WTC11 (cell line): ENCODE data around the gene TMEM9B. TPM values are rescaled to one million over a fixed set of nuclear protein-coding genes. Genes with fewer than 3 reads are reported as not detected.
"Not testable (repeated sequence)": the region's sequence is repeated elsewhere in the genome, so short reads cannot be mapped to it uniquely, and the experiment has no call there.

Source experiments
- ATAC-seq: fragments of 200-7000 bp; cut with Tn5 transposase; 2 replicates; pipeline ENCODE4 v1.10.0; 2021; ENCODE audit warnings: mild to moderate bottlenecking, moderate library complexity
- CTCF ChIA-PET: fragments of 300-600 bp; sonication (Branson Sonifier 250); formaldehyde crosslinking; loops from one replicate; lab custom pipeline; 2021; ENCODE audit warnings: antibody characterized with exemption; lab: Charles Lee
- POLR2A ChIA-PET: fragments of 350-600 bp; sonication (Branson Sonifier 250); formaldehyde crosslinking; loops from one replicate; lab custom pipeline; 2021; ENCODE audit warnings: antibody characterized with exemption; lab: Charles Lee
- DNase-seq: peaks from one replicate; pipeline ENCODE4 v3.0.0; 2021; ENCODE audit warnings: low spot score
- H3K27ac Mint-ChIP-seq: 2 replicates; pipeline ENCODE4 v1.8.0; 2021; ENCODE audit warnings: mixed read lengths
- H3K27me3 Mint-ChIP-seq: 2 replicates; pipeline ENCODE4 v1.8.0; 2021; ENCODE audit warnings: low read depth, mild to moderate bottlenecking, moderate library complexity, mixed read lengths
- H3K36me3 Mint-ChIP-seq: 2 replicates; pipeline ENCODE4 v1.8.0; 2021; ENCODE audit warnings: mixed read lengths
- H3K4me1 Mint-ChIP-seq: 2 replicates; pipeline ENCODE4 v1.8.0; 2022; ENCODE audit warnings: mixed read lengths
- H3K4me3 Mint-ChIP-seq: 2 replicates; pipeline ENCODE4 v1.8.0; 2021; ENCODE audit warnings: mild to moderate bottlenecking, moderate library complexity, mixed read lengths
- H3K9me3 Mint-ChIP-seq: 2 replicates; pipeline ENCODE4 v1.8.0; 2021; ENCODE audit warnings: mixed read lengths
- AR ChIP-seq: fragments of 250-450 bp; sonication (Bioruptor Pico); IDR thresholded peaks from 2 replicates; pipeline ENCODE4 v1.9.0; 2021; ENCODE audit warnings: mild to moderate bottlenecking
- CBFB ChIP-seq: sonication (generic); formaldehyde crosslinking; IDR thresholded peaks from 2 replicates; pipeline ENCODE4 v1.8.1; 2022; ENCODE audit warnings: mild to moderate bottlenecking, low read depth, missing genetic modification reagents
- E2F1 ChIP-seq: sonication (generic); formaldehyde crosslinking; IDR thresholded peaks from 2 replicates; pipeline ENCODE4 v1.8.0; 2022; ENCODE audit warnings: mild to moderate bottlenecking, missing genetic modification reagents
- ERG ChIP-seq: fragments of 250-450 bp; sonication (Bioruptor Pico); IDR thresholded peaks from 2 replicates; pipeline ENCODE4 v1.8.0; 2021; ENCODE audit warnings: mild to moderate bottlenecking
- FOXJ3 ChIP-seq: sonication (generic); formaldehyde crosslinking; IDR thresholded peaks from 2 replicates; pipeline ENCODE4 v1.9.0; 2021; ENCODE audit warnings: missing genetic modification reagents, mild to moderate bottlenecking, borderline replicate concordance
- FOXK1 ChIP-seq: sonication (generic); formaldehyde crosslinking; IDR thresholded peaks from 2 replicates; pipeline ENCODE4 v1.8.0; 2022; ENCODE audit warnings: mild to moderate bottlenecking, moderate library complexity, missing genetic modification reagents
- GTF2I ChIP-seq: fragments of 250-450 bp; sonication (Bioruptor Pico); conservative IDR thresholded peaks from 2 replicates; pipeline ENCODE4 v1.4.0; 2021; ENCODE audit warnings: mild to moderate bottlenecking
- IRF1 ChIP-seq: sonication (generic); formaldehyde crosslinking; IDR thresholded peaks from 2 replicates; pipeline ENCODE4 v1.8.0; 2023; ENCODE audit warnings: missing genetic modification reagents
- KAT7 ChIP-seq: sonication (generic); formaldehyde crosslinking; IDR thresholded peaks from 2 replicates; pipeline ENCODE4 v1.8.1; 2023; ENCODE audit warnings: missing genetic modification reagents, mild to moderate bottlenecking, borderline replicate concordance
- MAX ChIP-seq: sonication (generic); formaldehyde crosslinking; IDR thresholded peaks from 2 replicates; pipeline ENCODE4 v1.8.0; 2022; ENCODE audit warnings: mild to moderate bottlenecking, missing genetic modification reagents
- MLX ChIP-seq: sonication (generic); formaldehyde crosslinking; IDR thresholded peaks from 2 replicates; pipeline ENCODE4 v1.8.1; 2023; ENCODE audit warnings: mild to moderate bottlenecking, missing genetic modification reagents, moderate library complexity
- MYBL2 ChIP-seq: sonication (generic); formaldehyde crosslinking; IDR thresholded peaks from 2 replicates; pipeline ENCODE4 v1.8.1; 2023; ENCODE audit warnings: mild to moderate bottlenecking, moderate library complexity, missing genetic modification reagents
- NFYB ChIP-seq: sonication (generic); formaldehyde crosslinking; conservative IDR thresholded peaks from 2 replicates; pipeline ENCODE4 v1.8.0; 2022; ENCODE audit warnings: low read depth, missing genetic modification reagents
- SMAD3 ChIP-seq: sonication (generic); formaldehyde crosslinking; IDR thresholded peaks from 2 replicates; pipeline ENCODE4 v1.8.0; 2022; ENCODE audit warnings: missing genetic modification reagents, mild to moderate bottlenecking, borderline replicate concordance
- TP53 ChIP-seq: sonication (generic); formaldehyde crosslinking; IDR thresholded peaks from 2 replicates; pipeline ENCODE4 v1.8.1; 2023; ENCODE audit warnings: mild to moderate bottlenecking, missing genetic modification reagents
- ZBTB21 ChIP-seq: sonication (generic); formaldehyde crosslinking; IDR thresholded peaks from 2 replicates; pipeline ENCODE4 v1.8.1; 2023; ENCODE audit warnings: mild to moderate bottlenecking, missing genetic modification reagents, borderline replicate concordance
- ZNF317 ChIP-seq: sonication (generic); formaldehyde crosslinking; IDR thresholded peaks from 2 replicates; pipeline ENCODE4 v1.8.1; 2023; ENCODE audit warnings: low read depth, mild to moderate bottlenecking, moderate library complexity, missing genetic modification reagents, borderline replicate concordance
- ZNF416 ChIP-seq: fragments of 250-450 bp; sonication (Bioruptor Pico); IDR thresholded peaks from 2 replicates; pipeline ENCODE4 v1.9.0; 2021; ENCODE audit warnings: mild to moderate bottlenecking, inconsistent platforms
- ZNF532 ChIP-seq: fragments of 250-450 bp; sonication (Bioruptor Pico); IDR thresholded peaks from 2 replicates; pipeline ENCODE4 v1.9.0; 2021; ENCODE audit warnings: mild to moderate bottlenecking, borderline replicate concordance
- total RNA-seq: library from RNA; stranded (reverse); gene quantifications from 3 replicates; pipeline ENCODE4 v1.2.3, GENCODE V29; 2021

TMEM9B gene
- total RNA-seq, 1 experiment from 2014 or later: 8.7 TPM

GRCh38 chr11:9013373-9013772 lies 49.1 kb upstream of the TMEM9B start:
- DNase-seq (no peak), ATAC-seq (no peak)
- no peak overlapping the region for H3K4me3 Mint-ChIP-seq
- H3K36me3 Mint-ChIP-seq: peaks cover 4% of the 10 kb centered on the region
- H3K27ac Mint-ChIP-seq: no peak overlapping the region
- POLR2A ChIA-PET: no interaction called here
- no peak for TF ChIP-seq SMAD3
- TF ChIP-seq MLX: no peak
- no peak for TF ChIP-seq FOXK1 (CRISPR knock-in tag)
- no peak for TF ChIP-seq KAT7
- no peak for TF ChIP-seq NFYB (CRISPR knock-in tag)
- no peak for TF ChIP-seq TP53
- TF ChIP-seq ZNF416 (CRISPR knock-in tag): no peak
- TF ChIP-seq MAX (CRISPR knock-in tag): no peak
- TF ChIP-seq FOXJ3 (CRISPR knock-in tag): no peak
- no peak for TF ChIP-seq AR (CRISPR knock-in tag)
- peaks cover 15% of the 10 kb centered on the region for H3K9me3 Mint-ChIP-seq
- H3K27me3 Mint-ChIP-seq: peaks cover 12% of the 10 kb centered on the region
- peaks cover 4% of the 10 kb centered on the region for H3K4me1 Mint-ChIP-seq
- CTCF ChIA-PET: interaction anchor here (1.6 to 5.8 kb wide), 2 partner anchors 125 to 522 kb away, joined by 3 to 88 read pairs; no protein-coding TSS in a partner anchor

GRCh38 chr11:9009538-9009937 lies 45.3 kb upstream of the TMEM9B start:
- peaks cover 50% of the 10 kb centered on the region for H3K27me3 Mint-ChIP-seq
- CTCF ChIA-PET: not testable (repeated sequence)

GRCh38 chr11:9008661-9009060 lies 44.4 kb upstream of the TMEM9B start:
- Mint-ChIP-seq H3K9me3 (peaks cover 15% of the 10 kb centered on the region), H3K36me3 (peaks cover 4% of the 10 kb centered on the region), H3K27ac (no peak overlapping the region), H3K27me3 (peaks cover 55% of the 10 kb centered on the region), H3K4me1 (peaks cover 8% of the 10 kb centered on the region), H3K4me3 (no peak overlapping the region)
- POLR2A ChIA-PET: no interaction called here
- CTCF ChIA-PET: no interaction called here
- ATAC-seq (no peak), DNase-seq (no peak)
- TF ChIP-seq IRF1 (CRISPR knock-in tag) (no peak), MYBL2 (CRISPR knock-in tag) (no peak), GTF2I (CRISPR knock-in tag) (no peak), E2F1 (CRISPR knock-in tag) (no peak), ZBTB21 (CRISPR knock-in tag) (no peak), ZNF532 (no peak), MAX (CRISPR knock-in tag) (no peak), CBFB (CRISPR knock-in tag) (no peak), ZNF317 (CRISPR knock-in tag) (no peak), ERG (CRISPR knock-in tag) (no peak), TP53 (no peak)

More at GRCh38 chr11:9009538-9009937, 45.3 kb upstream of the TMEM9B start:
- DNase-seq, H3K36me3 Mint-ChIP-seq, H3K27ac Mint-ChIP-seq, POLR2A ChIA-PET, H3K4me1 Mint-ChIP-seq, ATAC-seq, H3K4me3 Mint-ChIP-seq: not testable (repeated sequence)
- peaks cover 15% of the 10 kb centered on the region for H3K9me3 Mint-ChIP-seq
